ENCODE results near the gene NLK.
"Not testable (repeated sequence)": the region's sequence is repeated elsewhere in the genome, so short reads cannot be mapped to it uniquely, and the experiment has no call there.

The NLK gene

GRCh38 chr17:28238547-28239270, 196.2 kb downstream of the NLK start:
- DNase-seq, result not testable (repeated sequence)

- DNase-seq, result no peak
These were observed 196.8 kb downstream of the NLK start for GRCh38 chr17:28239271-28239624.

DNA sequence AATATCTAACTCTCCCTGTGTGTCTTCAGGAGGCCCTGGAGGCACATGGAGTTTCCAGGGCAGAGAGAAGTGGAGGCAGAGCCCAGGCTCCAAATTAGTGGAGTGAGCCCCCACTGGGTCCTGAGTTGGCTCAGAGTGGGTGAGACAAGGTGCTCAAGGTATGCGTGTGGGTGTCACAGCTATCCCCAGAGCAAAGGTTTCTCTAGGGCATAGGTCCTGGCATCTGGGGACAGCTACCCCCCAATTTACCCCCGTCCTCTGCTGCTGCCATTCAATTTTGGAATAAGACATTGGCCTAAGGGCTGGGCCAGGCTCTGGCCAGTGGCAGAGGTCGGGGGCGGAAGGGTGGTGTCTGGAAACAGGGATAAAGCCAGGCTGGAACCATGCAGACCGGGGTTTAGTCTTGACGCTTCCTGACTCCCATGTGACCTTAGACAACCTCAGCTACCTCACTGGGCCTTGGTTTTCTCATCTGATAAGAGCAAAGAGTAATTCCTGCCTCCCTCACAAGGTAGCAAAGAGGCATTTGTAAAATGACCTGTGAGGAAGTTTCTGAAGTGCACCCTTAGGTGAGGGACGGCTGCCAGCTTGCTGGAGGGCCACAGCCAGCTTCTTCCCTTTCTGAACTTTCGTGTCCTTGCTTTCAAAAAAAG, 198.3 kb downstream of the NLK start:
- DNase-seq, result no peak

GRCh38 chr17:28242791-28243190, 200.3 kb downstream of the NLK start:
- DNase-seq, result no peak

- not testable (repeated sequence) for DNase-seq
These were observed 200.8 kb downstream of the NLK start for GRCh38 chr17:28243268-28243667.

GRCh38 chr17:28244446-28244845, 202.0 kb downstream of the NLK start:
- no peak for DNase-seq

All from activated gamma-delta T cell treated with Interleukin-2 at 50 U/mL for 16 hours (primary cell).